Measurements from ENCODE around the gene CBLIF. TPM values are rescaled to one million over a fixed set of nuclear protein-coding genes. Genes with fewer than 3 reads are reported as not detected.

Gene CBLIF
- total RNA-seq, 3 donors from 2014 or later (not counting 1 experiment from before 2014, with no cell fraction given): not detected

GRCh38 chr11:59866836-59867235 lies 21.5 kb upstream of the CBLIF start:
- Mint-ChIP-seq H3K9me3 (peaks cover 2 to 11% of the 10 kb centered on the region in 2 donors), H3K27me3 (ENCODE audit: low read depth in 2 of 2) (peaks cover 9 to 31% of the 10 kb centered on the region in 2 donors), H3K27ac (no peak overlapping the region), H3K4me1 (no peaks in the 10 kb centered on the region), H3K4me3 (no peak overlapping the region), H3K36me3 (no peaks in the 10 kb centered on the region)
- intact Hi-C loops (cut with micrococcal nuclease): no loop called here
- Histone ChIP-seq H3K4me3 (ENCODE audit: low read length) (no peak overlapping the region), H3K27me3 (ENCODE audit: control insufficient read depth, insufficient read depth, low read length) (no peaks in the 10 kb centered on the region), H3K27ac (ENCODE audit: low read length) (no peak overlapping the region), H3K36me3 (ENCODE audit: control insufficient read depth, insufficient read depth, low read length) (no peaks in the 10 kb centered on the region), H3K9me3 (ENCODE audit: control insufficient read depth, insufficient read depth, low read length) (no peaks in the 10 kb centered on the region), H3K4me1 (ENCODE audit: control insufficient read depth, insufficient read depth, low read length) (no peaks in the 10 kb centered on the region)
- DNase-seq (no peak), ATAC-seq (no peak)
- WGBS (ENCODE audit: insufficient coverage): no CpG with 5 or more reads among the region's 1 CpG
- TF ChIP-seq CTCF (IDR thresholded peaks at IDR 0.05): no peak

- peaks cover 6 to 31% of the 10 kb centered on the region in 2 donors for H3K27me3 Mint-ChIP-seq (ENCODE audit: low read depth in 2 of 2)
- no peaks in the 10 kb centered on the region for H3K36me3 Mint-ChIP-seq
- H3K4me3 Mint-ChIP-seq: no peak within 1 kb of the TSS
- H3K27ac ChIP-seq (ENCODE audit: low read length): no peak within 1 kb of the TSS
- H3K4me3 ChIP-seq (ENCODE audit: low read length): no peak within 1 kb of the TSS
- no peaks in the 10 kb centered on the region for H3K36me3 ChIP-seq (ENCODE audit: control insufficient read depth, insufficient read depth, low read length)
- no CpG with 5 or more reads among the region's 3 CpGs for WGBS (ENCODE audit: insufficient coverage)
- no peak for TF ChIP-seq CTCF (IDR thresholded peaks at IDR 0.05)
- peak in 1 of 3 donors; percentile 64 for ATAC-seq
- H3K27me3 ChIP-seq (ENCODE audit: control insufficient read depth, insufficient read depth, low read length): no peaks in the 10 kb centered on the region
- no peaks in the 10 kb centered on the region for H3K9me3 ChIP-seq (ENCODE audit: control insufficient read depth, insufficient read depth, low read length)
- no peaks in the 10 kb centered on the region for H3K4me1 Mint-ChIP-seq
- intact Hi-C loops (cut with micrococcal nuclease): no loop called here
- DNase-seq: no peak
- no peak within 1 kb of the TSS for H3K27ac Mint-ChIP-seq
- H3K4me1 ChIP-seq (ENCODE audit: control insufficient read depth, insufficient read depth, low read length): no peaks in the 10 kb centered on the region
- H3K9me3 Mint-ChIP-seq: peaks cover 2 to 8% of the 10 kb centered on the region in 2 donors
Observed at GRCh38 chr11:59866397-59866796, 21.1 kb upstream of the CBLIF start, which contains the start of gene TCN1. TCN1 (minus strand) TSS chr11:59866487; CDS start chr11:59866470, 17 bp downstream.

GRCh38 chr11:59865031-59865430 lies 19.7 kb upstream of the CBLIF start:
- H3K36me3 Mint-ChIP-seq: no peaks in the 10 kb centered on the region
- H3K27ac ChIP-seq (ENCODE audit: low read length): no peak overlapping the region
- DNase-seq: no peak
- no peak for ATAC-seq
- no peaks in the 10 kb centered on the region for H3K4me1 ChIP-seq (ENCODE audit: control insufficient read depth, insufficient read depth, low read length)
- no peaks in the 10 kb centered on the region for H3K9me3 ChIP-seq (ENCODE audit: control insufficient read depth, insufficient read depth, low read length)
- H3K27me3 Mint-ChIP-seq (ENCODE audit: low read depth in 2 of 2): peaks cover 5 to 30% of the 10 kb centered on the region in 2 donors
- no peaks in the 10 kb centered on the region for H3K4me1 Mint-ChIP-seq
- TF ChIP-seq CTCF (IDR thresholded peaks at IDR 0.05): no peak
- H3K27me3 ChIP-seq (ENCODE audit: control insufficient read depth, insufficient read depth, low read length): no peaks in the 10 kb centered on the region
- no peaks in the 10 kb centered on the region for H3K36me3 ChIP-seq (ENCODE audit: control insufficient read depth, insufficient read depth, low read length)
- intact Hi-C loops (cut with micrococcal nuclease): no loop called here
- H3K4me3 Mint-ChIP-seq: no peak overlapping the region
- H3K9me3 Mint-ChIP-seq: no peaks in the 10 kb centered on the region
- no peak overlapping the region for H3K4me3 ChIP-seq (ENCODE audit: low read length)
- H3K27ac Mint-ChIP-seq: no peak overlapping the region
- WGBS (ENCODE audit: insufficient coverage): 86% methylated on average over 1 of the region's 1 CpG

- DNase-seq (no peak), ATAC-seq (no peak)
- no peak overlapping the region for H3K27ac ChIP-seq (ENCODE audit: low read length)
- 69% methylated on average over 3 of the region's 3 CpGs for WGBS (ENCODE audit: insufficient coverage)
- TF ChIP-seq CTCF (IDR thresholded peaks at IDR 0.05): no peak
- intact Hi-C loops (cut with micrococcal nuclease): no loop called here
- H3K27me3 ChIP-seq (ENCODE audit: control insufficient read depth, insufficient read depth, low read length): no peaks in the 10 kb centered on the region
- peaks cover 13 to 23% of the 10 kb centered on the region in 2 donors for H3K4me1 Mint-ChIP-seq
- no peaks in the 10 kb centered on the region for H3K36me3 ChIP-seq (ENCODE audit: control insufficient read depth, insufficient read depth, low read length)
- peaks cover 0 to 2% of the 10 kb centered on the region in 2 donors for H3K9me3 Mint-ChIP-seq
- no peak overlapping the region for H3K27ac Mint-ChIP-seq
- no peak overlapping the region for H3K4me3 ChIP-seq (ENCODE audit: low read length)
- H3K9me3 ChIP-seq (ENCODE audit: control insufficient read depth, insufficient read depth, low read length): no peaks in the 10 kb centered on the region
- no peak overlapping the region for H3K4me3 Mint-ChIP-seq
- no peaks in the 10 kb centered on the region for H3K4me1 ChIP-seq (ENCODE audit: control insufficient read depth, insufficient read depth, low read length)
- H3K27me3 Mint-ChIP-seq (ENCODE audit: low read depth in 2 of 2): peaks cover 2 to 25% of the 10 kb centered on the region in 2 donors
- no peaks in the 10 kb centered on the region for H3K36me3 Mint-ChIP-seq
Observed at GRCh38 chr11:59862252-59862651, 17.0 kb upstream of the CBLIF start.

All from natural killer cell (primary cell).